ENCODE results near the gene CAMTA1.

DNA sequence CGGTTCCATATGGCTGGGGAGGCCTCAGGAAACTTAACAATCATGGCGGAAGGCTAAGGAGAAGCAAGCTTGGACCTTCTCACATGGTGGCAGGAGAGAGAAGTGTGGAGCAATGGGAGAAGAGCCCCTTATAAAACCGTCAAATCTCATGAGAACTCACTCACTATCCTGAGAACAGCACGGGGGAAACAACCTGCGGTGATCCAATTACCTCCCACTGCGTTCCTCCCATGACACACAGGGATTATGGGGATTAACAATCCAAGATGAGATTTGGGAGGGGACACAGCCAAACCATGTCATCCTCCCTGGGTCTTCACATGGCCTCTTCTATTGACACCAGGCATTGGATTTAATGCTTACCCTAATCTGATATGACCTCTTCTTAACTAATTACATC is 530.7 kb downstream of the CAMTA1 start:
- TF ChIP-seq, protein P1, sequence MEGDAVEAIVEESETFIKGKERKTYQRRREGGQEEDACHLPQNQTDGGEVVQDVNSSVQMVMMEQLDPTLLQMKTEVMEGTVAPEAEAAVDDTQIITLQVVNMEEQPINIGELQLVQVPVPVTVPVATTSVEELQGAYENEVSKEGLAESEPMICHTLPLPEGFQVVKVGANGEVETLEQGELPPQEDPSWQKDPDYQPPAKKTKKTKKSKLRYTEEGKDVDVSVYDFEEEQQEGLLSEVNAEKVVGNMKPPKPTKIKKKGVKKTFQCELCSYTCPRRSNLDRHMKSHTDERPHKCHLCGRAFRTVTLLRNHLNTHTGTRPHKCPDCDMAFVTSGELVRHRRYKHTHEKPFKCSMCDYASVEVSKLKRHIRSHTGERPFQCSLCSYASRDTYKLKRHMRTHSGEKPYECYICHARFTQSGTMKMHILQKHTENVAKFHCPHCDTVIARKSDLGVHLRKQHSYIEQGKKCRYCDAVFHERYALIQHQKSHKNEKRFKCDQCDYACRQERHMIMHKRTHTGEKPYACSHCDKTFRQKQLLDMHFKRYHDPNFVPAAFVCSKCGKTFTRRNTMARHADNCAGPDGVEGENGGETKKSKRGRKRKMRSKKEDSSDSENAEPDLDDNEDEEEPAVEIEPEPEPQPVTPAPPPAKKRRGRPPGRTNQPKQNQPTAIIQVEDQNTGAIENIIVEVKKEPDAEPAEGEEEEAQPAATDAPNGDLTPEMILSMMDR (IDR thresholded peaks at IDR 0.05; ENCODE audit: low read length): no peak
- TF ChIP-seq EZH2phosphoT487 (IDR thresholded peaks at IDR 0.05; ENCODE audit: low read length) (no peak), EZH2 (optimal IDR thresholded peaks at IDR 0.05; ENCODE audit: low read depth, low read length) (no peak)
